Dedifferentiated amniotic fluid mesenchymal stem cell (primary cell): ENCODE results near the gene SIAE.
A peak's percentile ranks its signal among the peaks of the same experiment; 100 is the strongest.
"Not testable (repeated sequence)": the region's sequence is repeated elsewhere in the genome, so short reads cannot be mapped to it uniquely, and the experiment has no call there.

Source experiments
- DNase-seq: peaks from one replicate; pipeline ENCODE4 v3.0.0-alpha.2; 2016; ENCODE audit errors: extremely low spot score

Gene SIAE

GRCh38 chr11:124623861-124624525 lies 49.5 kb downstream of the SIAE start:
- peak; percentile 48 for DNase-seq

GRCh38 chr11:124622531-124623451 lies 50.7 kb downstream of the SIAE start, which contains the start of gene TBRG1:
Gene TBRG1 (plus strand): TSS chr11:124622864. CDS start chr11:124623084, 220 bp downstream.
- DNase-seq, result peak; percentile 90

GRCh38 chr11:124618863-124619262 lies 54.7 kb downstream of the SIAE start:
- no peak for DNase-seq

GRCh38 chr11:124612567-124613246 lies 60.8 kb downstream of the SIAE start:
- DNase-seq, result no peak

GRCh38 chr11:124612045-124612444 lies 61.5 kb downstream of the SIAE start:
- DNase-seq, result no peak

GRCh38 chr11:124611064-124611463 lies 62.5 kb downstream of the SIAE start, which contains the start of gene PANX3:
Gene PANX3 (plus strand): TSS chr11:124611428. CDS start chr11:124611557, 129 bp downstream.
- no peak for DNase-seq

- no peak for DNase-seq
Measured at GRCh38 chr11:124610295-124610694, 63.2 kb downstream of the SIAE start.

GRCh38 chr11:124608147-124608546 lies 65.4 kb downstream of the SIAE start:
- no peak for DNase-seq

- no peak for DNase-seq
Measured at GRCh38 chr11:124605719-124606118, 67.8 kb downstream of the SIAE start.

GRCh38 chr11:124602723-124603122 lies 70.8 kb downstream of the SIAE start:
- DNase-seq, result not testable (repeated sequence)

- DNase-seq, result no peak
Measured at GRCh38 chr11:124602193-124602592, 71.3 kb downstream of the SIAE start.

GRCh38 chr11:124600621-124601320 lies 72.8 kb downstream of the SIAE start:
- DNase-seq, result no peak

GRCh38 chr11:124597626-124598025 lies 75.9 kb downstream of the SIAE start:
- no peak for DNase-seq

- DNase-seq, result no peak
Measured at GRCh38 chr11:124595302-124595701, 78.2 kb downstream of the SIAE start.

- no peak for DNase-seq
Measured at GRCh38 chr11:124592627-124593026, 80.9 kb downstream of the SIAE start.

- DNase-seq, result no peak
Measured at GRCh38 chr11:124591430-124591829, 82.1 kb downstream of the SIAE start.

- DNase-seq, result peak; percentile 61
Measured at GRCh38 chr11:124586238-124586860, 87.2 kb downstream of the SIAE start.

- no peak for DNase-seq
Measured at GRCh38 chr11:124584681-124585372, 88.7 kb downstream of the SIAE start.

GRCh38 chr11:124583781-124584180 lies 89.8 kb downstream of the SIAE start:
- DNase-seq, result no peak
